Upper lobe of right lung (tissue), 1 donor: Measurements from ENCODE around the gene CYP2D6. TPM values are rescaled to one million over a fixed set of nuclear protein-coding genes. Genes with fewer than 3 reads are reported as not detected.
A peak's percentile ranks its signal among the peaks of the same experiment; 100 is the strongest.

Source experiments
- ATAC-seq: fragments of 200-7000 bp; cut with Tn5 transposase; one replicate; pipeline ENCODE4 v1.9.1; 2020; ENCODE audit warnings: mild to moderate bottlenecking, moderate library complexity
- DNase-seq: peaks from one replicate; pipeline ENCODE4 v3.0.0-alpha.2; 2020
- H3K27ac ChIP-seq: fragments of 200-600 bp; one replicate; pipeline ENCODE4 v1.8.0; 2022
- H3K27me3 ChIP-seq: fragments of 200-600 bp; one replicate; pipeline ENCODE4 v1.8.0; 2022; ENCODE audit warnings: mild to moderate bottlenecking
- H3K36me3 ChIP-seq: fragments of 200-600 bp; one replicate; pipeline ENCODE4 v1.8.0; 2022
- H3K4me1 ChIP-seq: fragments of 200-600 bp; one replicate; pipeline ENCODE4 v1.8.0; 2022
- H3K4me3 ChIP-seq: fragments of 200-600 bp; one replicate; pipeline ENCODE4 v1.8.0; 2022; ENCODE audit warnings: mild to moderate bottlenecking
- H3K9me3 ChIP-seq: fragments of 200-600 bp; one replicate; pipeline ENCODE4 v1.8.0; 2022
- CTCF ChIP-seq: fragments of 200-600 bp; IDR thresholded peaks from one replicate; pipeline ENCODE4 v1.8.0; 2022; ENCODE audit warnings: antibody characterized with exemption
- intact Hi-C: fragments of 100-400 bp; cut with DNase I; formaldehyde crosslinking; loops from one replicate; pipeline ENCODE4 v1.11.0; 2022
- total RNA-seq: library from RNA; stranded (reverse); fragmentation: NEBNext Ultra II Directional; extraction: Animal tissue kit (Norgen Biotek cat#: 25700); gene quantifications from one replicate; pipeline ENCODE4 v1.2.1, GENCODE V29; 2021
- donor health status: DM: no; HTN: yes; CAD: no; lungs with severe emphysema.

CYP2D6 gene
- total RNA-seq, 1 donor from 2014 or later, result 1.0 TPM

DNA sequence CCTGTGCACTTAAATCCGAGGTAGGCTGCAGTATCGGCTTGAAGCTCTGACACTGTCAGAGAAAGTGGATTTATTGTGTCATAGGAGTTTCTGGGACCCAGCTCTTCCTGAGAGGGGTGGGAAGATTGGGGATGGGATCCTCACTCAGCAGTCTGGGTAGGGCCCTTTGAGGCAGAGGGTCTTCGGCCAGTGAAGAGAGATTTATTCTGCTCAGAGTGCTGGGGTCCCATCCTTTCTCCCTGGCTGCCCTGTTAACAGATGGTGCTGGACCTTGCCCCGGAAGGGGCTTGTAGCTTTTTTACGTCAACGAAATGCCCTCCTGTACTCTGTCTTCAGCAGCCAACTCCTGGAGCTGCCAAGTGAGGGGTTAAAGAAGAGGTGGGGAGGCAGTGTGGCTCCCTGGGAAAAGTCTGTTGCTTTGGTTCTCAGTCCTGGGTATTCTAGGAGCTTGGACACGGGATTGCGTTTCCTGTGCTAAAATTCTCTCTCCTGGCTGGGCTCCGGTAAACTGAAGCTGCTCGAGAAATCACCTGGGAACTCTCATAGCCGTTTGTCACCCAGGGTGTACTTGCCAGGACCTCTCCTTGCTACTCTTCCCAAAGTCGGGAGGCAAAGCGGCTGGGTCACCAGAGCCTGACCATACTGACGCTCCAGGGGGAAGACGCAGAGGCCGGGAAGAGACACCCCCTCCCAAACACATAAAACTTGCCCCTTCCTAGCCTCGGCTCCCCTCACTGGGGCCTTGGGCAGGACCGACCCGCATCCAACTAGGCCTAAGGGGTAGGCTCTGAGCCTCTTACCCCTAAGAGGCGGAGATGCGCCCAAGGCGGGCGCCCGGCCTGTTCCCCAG, 51.9 kb downstream of the CYP2D6 start:
- peak overlapping the region; percentile 99 for H3K27ac ChIP-seq

DNA sequence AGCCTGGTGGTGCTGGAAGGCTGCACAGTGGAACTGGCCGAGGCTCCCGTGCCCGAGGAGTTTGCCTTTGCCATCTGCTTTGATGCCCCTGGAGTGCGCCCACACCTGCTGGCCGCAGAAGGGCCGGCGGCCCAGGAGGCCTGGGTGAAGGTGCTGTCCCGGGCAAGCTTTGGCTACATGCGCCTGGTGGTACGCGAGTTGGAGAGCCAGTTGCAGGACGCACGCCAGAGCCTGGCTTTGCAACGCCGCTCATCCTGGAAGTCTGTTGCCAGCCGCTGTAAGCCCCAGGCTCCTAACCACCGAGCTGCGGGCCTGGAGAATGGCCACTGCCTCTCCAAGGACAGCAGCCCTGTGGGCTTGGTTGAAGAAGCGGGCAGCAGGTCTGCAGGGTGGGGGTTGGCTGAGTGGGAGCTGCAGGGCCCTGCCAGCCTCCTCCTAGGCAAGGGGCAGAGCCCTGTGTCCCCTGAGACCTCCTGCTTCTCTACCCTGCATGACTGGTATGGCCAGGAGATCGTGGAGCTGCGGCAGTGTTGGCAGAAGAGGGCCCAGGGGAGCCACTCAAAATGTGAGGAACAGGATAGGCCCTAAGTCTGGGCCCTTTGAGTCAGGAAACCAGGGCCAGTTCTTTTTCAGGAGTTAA, 53.0 kb downstream of the CYP2D6 start:
- H3K36me3 ChIP-seq, result peaks cover 6% of the 10 kb centered on the region
- peaks cover 39% of the 10 kb centered on the region for H3K4me1 ChIP-seq
- H3K27me3 ChIP-seq, result no peaks in the 10 kb centered on the region
- DNase-seq (no peak), ATAC-seq (no peak)
- no peak overlapping the region for H3K27ac ChIP-seq
- intact Hi-C loops, result no loop called here
- H3K9me3 ChIP-seq, result no peaks in the 10 kb centered on the region
- no peak for TF ChIP-seq CTCF
- H3K4me3 ChIP-seq, result no peak overlapping the region

More for the DNA sequence above, 51.9 kb downstream of the CYP2D6 start:
- TF ChIP-seq CTCF, result no peak
- Histone ChIP-seq H3K9me3 (no peaks in the 10 kb centered on the region), H3K36me3 (peaks cover 17% of the 10 kb centered on the region), H3K4me3 (peak overlapping the region; percentile 82), H3K4me1 (peaks cover 37% of the 10 kb centered on the region), H3K27me3 (no peaks in the 10 kb centered on the region)
- DNase-seq (no peak), ATAC-seq (peak; percentile 2)
- intact Hi-C loops, result no loop called here

DNA sequence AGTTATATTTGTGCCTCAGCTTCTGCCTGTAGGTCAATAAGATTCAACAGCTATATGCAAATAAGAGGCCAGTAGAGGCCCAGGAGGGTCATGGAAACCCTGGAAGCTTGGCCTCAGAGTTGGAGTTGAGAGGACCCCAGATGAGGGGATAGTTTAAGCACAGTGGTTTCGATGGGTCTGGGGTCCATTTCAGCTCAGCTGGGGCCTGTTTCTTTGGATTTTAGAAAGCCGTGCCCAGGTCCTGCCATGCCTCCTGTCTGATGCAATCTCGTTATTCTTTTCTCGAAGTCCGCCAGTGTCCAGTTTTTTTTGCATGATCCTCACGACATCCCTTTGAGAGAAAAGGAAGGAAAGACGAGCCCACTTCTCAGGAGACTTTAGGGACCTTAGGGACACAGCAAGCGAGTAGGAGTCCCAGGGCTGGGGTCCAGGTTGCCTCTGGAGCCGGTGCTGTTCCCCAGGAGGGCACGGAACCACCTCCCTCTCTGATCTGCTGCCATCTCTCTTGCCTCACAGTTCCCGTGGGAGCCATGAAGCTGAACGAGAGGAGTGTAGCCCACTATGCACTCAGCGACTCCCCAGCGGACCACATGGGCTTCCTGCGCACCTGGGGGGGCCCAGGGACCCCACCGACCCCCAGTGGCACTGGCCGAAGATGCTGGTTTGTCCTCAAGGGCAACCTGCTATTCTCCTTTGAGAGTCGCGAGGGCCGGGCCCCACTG, 53.7 kb downstream of the CYP2D6 start:
- intact Hi-C loops, result no loop called here
- H3K4me1 ChIP-seq, result peaks cover 39% of the 10 kb centered on the region
- no peak for TF ChIP-seq CTCF
- H3K9me3 ChIP-seq, result no peaks in the 10 kb centered on the region
- no peak overlapping the region for H3K27ac ChIP-seq
- H3K36me3 ChIP-seq, result no peaks in the 10 kb centered on the region
- ATAC-seq (no peak), DNase-seq (no peak)
- H3K4me3 ChIP-seq, result no peak overlapping the region
- no peaks in the 10 kb centered on the region for H3K27me3 ChIP-seq

Other genes with a start within 250 kb of the CYP2D6 start
- not detected for gene SHISA8, start 215.7 kb downstream of the CYP2D6 start, total RNA-seq
- 0.23 TPM for gene TNFRSF13C, start 204.0 kb downstream of the CYP2D6 start, total RNA-seq
- 1.3 TPM for gene CENPM, start 183.7 kb downstream of the CYP2D6 start, total RNA-seq
- 3.2 TPM for gene SEPTIN3, start 161.4 kb downstream of the CYP2D6 start, total RNA-seq
- gene WBP2NL, start 132.0 kb downstream of the CYP2D6 start, total RNA-seq, result 1.3 TPM
- 28.6 TPM for gene NAGA, start 60.0 kb downstream of the CYP2D6 start, total RNA-seq
- 15.4 TPM for gene PHETA2, start 56.6 kb downstream of the CYP2D6 start, total RNA-seq
- gene SMDT1, start 51.1 kb downstream of the CYP2D6 start, total RNA-seq, result 113 TPM
- 46.2 TPM for gene NDUFA6, start 40.0 kb downstream of the CYP2D6 start, total RNA-seq
- gene TCF20, start 139.8 kb upstream of the CYP2D6 start, total RNA-seq, result 47.4 TPM